Retina (tissue), 1 donor: ENCODE measurements around the gene PPP2R3A.
"Not testable (repeated sequence)": the region's sequence is repeated elsewhere in the genome, so short reads cannot be mapped to it uniquely, and the experiment has no call there.

Source experiments
- DNase-seq: peaks from one replicate; pipeline ENCODE4 v3.0.0-alpha.2; 2016

The PPP2R3A gene

DNA sequence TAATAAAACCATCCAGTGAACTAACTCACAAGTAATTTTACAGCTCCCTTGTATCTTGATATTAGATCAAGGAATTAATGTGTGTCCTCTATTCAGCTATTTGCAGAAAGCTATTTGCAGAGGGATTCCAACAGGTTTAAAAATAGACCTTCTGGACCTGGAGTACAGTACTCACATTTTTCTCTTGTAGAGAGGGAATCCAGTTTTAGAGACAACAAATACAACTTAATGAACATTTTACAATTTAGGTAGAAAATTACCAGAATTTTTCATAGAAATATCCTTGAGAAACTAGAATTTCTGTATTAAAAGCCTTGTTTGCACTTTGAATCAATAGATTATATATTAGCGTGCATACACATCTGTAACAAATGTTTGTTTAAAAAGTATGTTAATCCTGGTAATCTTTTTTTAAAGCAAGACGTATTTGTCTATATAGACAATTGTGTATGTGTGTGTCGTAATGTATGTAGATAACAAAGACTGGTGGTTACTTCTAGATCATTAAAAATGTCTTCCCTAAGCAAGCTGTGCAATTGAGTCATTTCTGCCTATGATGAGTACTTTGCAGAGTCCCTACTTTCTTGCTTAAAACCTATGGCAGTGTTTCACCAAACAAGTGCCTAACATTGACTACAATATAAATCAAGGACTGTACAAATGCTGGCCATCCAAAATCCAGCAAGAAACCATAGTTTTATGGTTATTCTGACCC lies 57.9 kb downstream of the PPP2R3A start:
- no peak for DNase-seq

DNA sequence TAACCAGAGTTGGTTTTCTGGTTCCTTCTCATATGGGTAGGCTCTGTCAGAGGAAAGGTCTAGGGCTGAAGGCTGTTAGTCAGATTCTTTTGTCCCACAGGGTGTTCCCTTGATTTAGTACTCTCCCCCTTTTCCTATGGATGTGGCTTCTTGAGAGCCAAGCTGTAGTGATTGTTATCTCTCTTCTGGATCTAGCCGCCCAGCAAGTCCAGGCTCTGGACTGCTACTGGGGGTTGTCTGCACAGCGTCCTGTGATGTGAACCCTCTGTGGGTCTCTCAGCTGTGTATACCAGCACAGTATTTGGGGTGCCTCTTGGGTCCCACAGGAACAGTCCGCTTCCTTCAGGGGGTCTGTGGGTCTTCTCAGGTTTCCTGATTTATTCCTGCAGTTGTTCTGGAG lies 70.8 kb downstream of the PPP2R3A start:
- DNase-seq: no peak

DNA sequence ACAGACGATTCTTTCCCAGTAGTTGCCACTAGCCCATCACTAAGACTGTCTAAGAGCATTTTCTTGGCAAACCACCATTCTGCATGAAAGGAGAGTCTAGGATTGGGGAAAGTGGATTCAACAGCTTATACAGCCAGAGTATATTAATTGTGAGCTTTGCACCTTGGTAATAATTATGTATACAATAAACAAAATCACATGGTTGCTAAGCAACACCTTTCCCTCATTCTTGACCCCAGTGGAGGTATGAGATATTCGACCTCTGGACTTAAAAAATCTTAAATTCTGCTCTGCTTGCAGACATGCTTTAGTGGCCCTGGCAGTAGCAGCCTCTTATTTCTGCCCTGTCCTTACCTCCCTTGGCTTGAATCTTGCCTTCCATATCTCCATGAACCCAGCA lies 73.1 kb downstream of the PPP2R3A start:
- no peak for DNase-seq

DNA sequence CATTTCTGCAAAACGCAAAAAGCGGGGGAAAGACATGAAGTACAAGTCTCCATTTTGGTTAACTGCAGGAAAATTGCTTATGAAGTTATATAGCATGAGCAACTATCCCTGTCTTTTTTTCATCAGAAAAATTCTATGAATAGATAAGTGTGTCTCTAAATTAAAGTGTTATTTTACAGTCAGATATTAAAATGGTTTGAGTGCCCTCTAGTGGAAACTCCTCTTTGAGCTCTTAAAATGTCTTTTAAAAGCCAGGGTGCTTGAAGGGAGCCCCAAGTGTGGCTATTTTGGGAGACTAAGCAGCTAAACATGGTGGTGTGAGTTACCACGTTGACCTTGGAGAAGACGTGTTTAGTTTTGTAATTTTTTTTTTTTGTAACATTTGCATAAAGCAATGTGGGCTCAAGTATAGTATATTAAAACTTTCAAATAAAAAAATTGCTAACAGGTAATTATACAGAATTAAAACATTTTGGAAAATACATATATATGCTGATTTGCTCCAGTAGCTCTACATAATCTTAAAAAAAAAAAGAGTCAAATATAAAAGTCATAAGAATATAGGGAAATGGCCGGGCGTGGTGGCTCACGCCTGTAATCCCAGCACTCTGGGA lies 77.2 kb downstream of the PPP2R3A start:
- peak; percentile 30 for DNase-seq

DNA sequence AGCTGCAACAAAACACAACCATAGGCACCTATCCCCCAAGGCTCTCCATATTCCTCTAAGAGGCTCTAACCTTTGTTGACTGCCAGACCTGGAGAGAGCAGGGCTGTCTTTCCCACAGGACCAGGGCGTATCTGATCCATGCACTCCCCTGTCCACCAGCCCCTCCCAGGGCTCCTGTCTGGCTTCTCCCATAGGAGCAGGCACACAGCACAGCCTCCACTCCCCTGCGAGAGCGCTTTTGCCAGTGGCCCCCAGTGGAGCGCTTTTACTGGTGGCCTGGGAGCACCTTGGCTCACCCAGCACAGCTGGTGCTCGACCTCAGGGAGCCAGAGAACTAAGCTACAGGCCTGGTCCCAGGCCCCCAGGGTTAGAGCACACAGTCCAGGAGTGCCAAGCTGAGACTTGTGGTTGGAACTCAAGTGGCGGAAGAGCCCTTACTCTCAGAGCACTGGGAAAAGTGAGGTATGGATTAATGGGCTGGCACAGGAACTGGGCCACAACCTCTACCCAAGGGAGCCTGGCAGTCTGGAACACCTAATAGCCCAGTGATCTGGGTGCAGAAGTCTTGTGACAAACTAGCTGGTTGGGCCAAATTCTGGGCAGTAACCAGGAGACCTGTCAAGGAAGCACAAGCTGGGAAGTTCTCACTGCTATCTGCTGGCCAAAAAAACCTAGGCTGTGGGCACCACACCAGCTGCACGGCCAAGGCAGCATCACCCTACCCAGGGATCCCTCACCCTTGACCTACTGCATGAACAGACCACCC lies 79.6 kb downstream of the PPP2R3A start:
- DNase-seq: no peak

DNA sequence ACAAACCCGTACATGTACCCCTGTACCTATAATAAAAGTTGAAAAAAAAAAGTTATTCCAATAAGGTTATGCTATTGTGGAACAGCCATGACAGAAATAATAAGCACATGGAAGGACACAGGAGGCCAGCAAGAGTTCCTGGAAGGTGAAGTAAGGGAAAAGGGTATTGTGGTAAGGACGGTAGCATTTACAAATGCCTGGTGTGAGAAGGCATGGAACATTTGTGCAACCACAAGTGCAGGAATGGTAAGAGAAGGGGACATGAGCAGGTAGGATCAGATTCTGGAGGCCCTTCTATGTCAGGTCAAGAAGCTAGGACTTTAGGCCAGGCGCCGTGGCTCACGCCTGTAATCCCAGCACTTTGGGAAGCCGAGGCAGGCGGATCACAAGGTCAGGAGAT lies 82.5 kb downstream of the PPP2R3A start:
- DNase-seq: no peak

DNA sequence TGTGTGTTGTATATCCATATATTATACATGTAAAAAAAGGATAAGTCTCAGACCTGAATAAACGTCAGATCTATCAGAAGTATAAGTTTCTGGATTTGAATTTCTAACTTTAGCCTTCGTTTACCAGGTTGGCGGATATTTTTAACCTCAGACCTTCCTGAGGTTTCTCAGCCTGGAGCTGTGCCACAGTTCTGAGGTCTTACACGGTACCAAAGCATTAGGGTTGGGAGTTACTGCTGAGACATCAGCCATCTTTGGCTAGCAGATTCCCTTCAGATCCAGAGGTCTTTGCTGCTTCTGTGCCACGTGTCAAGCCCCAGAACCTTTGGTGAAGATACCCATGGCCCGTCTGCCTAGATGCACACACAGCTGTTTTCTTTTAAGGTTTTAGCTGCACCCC lies 84.7 kb downstream of the PPP2R3A start:
- no peak for DNase-seq

DNA sequence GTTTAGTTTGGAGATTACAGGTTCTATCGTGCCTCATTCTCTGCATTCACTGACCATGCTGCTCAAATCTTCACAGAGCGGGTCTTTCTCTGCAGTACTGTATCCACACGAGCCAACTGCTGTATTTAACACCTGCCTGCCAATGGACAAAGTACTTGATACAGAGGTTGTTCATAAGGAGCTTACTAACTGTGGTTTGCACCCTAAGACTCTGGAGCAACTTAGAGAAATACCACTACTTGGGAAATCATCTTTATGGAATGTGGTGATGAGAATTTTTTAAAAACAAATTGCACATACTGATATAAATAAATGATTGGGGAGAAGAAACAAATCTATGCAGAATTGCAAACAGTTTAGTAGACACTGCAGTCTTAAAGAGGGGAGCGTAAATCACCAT lies 90.0 kb downstream of the PPP2R3A start:
- DNase-seq: no peak

DNA sequence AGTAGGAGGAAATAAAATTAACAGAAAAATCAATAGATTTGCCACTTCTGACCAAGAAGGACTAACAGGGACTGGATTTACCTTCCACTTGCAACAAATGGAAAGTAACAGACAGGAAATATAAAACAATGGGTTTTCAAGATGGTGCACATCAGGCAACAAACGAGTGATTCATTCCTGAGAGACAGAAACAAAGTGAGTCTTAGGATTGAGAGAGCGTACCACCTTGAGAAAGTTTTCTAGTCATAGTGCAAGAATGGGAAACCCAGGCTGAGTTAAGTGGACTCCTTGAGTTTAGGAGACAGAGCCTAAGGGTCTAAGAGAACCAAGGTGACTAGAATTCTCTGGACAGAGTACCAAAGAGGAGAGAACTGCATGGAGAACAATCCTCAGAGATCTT lies 101.7 kb downstream of the PPP2R3A start:
- no peak for DNase-seq

DNA sequence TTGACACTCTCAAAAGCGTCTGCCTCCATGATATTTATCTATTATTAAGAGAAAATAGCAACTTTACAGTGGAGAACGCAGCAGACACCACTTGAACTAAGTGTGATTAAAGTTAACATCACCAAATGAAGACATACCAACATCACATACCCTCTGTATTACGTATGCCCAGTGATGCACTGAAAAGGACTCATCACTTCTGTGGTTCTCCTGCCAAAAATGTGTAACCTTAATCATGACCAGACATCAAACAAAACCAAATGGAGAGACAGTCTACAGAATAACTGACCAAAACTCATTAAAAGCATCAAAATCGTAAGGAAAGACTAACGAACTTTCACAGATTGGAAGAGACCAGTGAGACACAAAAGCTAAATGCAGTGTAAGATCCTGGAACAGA lies 103.2 kb downstream of the PPP2R3A start:
- no peak for DNase-seq

DNA sequence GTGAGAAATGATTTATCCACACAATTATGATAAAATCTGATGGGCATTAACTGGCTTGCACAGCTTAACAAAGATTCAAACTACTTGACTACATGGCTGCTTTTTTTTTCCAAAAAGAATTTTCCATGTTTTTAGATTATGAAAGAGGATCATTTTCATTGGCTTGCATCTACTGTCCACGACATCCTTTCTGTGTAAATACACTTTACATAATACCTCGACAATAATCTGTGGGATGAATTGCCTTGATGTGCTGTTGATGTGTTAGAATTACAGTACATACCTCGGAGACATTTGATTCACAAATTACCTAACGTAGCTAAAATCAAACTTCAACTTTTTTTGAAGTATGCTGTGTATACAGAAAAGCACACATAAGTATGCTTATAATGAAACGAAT lies 104.4 kb downstream of the PPP2R3A start:
- no peak for DNase-seq

DNA sequence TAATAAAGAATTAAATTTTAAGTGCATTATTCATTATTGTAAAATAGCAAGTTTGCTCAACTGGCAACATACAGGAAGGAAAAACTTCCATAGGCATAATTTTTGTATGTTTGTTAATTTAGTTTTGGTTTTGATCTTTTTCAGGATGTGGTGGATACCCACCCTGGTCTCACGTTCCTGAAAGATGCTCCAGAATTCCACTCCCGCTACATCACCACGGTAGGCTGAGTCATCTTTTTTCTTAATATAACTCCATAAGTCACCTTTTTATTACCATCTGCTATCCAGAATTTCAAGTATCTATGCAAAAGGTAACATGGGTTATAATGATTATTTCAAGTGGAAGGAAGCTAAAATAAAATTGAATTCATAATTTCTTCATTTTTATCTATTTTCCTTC lies 104.8 kb downstream of the PPP2R3A start:
- no peak for DNase-seq

DNA sequence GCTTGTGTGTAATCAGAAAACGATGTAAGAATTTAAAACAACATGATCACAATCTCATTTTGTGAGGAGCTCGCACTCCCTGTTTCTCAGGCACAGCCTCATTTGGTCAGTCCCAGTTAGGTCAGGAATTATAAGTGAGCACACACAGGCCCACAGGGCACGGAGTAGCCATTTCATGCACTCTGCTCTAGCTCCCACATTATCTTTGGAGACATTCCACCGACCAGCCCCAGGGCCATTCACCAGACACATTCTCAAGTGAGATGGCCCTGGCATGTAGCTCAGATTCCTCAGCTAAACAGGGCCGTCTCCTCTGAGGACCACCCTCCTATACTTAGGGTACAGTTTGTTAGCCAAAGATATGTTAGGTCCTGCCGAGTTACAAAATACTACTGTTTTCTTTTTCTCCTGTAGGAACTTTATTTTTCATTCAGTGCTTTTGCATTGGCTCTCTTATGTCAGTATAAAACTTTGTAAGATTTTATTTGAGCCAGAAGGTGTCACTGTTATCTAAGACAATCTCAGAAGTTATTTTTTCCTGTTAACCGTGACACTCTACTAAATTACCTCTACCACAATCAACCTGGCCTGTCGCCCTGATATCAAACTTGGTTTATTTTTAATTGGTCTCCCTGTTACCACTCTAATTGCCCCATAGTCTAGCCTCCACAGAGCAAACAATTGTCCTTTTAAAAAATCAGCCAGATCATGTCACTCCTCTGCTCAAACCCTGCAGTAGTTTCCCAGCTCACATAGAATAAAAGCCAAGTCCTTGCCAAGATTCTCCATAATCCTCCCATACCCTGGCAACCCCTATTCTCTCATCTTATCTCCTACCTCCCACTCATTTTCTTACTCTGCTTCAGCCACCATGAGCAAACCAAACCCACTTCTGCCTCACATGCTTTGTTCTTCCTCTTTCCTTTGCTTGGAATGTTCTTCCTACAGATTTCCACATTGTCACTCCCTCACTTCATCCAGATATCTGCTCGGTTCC lies 105.7 kb downstream of the PPP2R3A start:
- DNase-seq: no peak

DNA sequence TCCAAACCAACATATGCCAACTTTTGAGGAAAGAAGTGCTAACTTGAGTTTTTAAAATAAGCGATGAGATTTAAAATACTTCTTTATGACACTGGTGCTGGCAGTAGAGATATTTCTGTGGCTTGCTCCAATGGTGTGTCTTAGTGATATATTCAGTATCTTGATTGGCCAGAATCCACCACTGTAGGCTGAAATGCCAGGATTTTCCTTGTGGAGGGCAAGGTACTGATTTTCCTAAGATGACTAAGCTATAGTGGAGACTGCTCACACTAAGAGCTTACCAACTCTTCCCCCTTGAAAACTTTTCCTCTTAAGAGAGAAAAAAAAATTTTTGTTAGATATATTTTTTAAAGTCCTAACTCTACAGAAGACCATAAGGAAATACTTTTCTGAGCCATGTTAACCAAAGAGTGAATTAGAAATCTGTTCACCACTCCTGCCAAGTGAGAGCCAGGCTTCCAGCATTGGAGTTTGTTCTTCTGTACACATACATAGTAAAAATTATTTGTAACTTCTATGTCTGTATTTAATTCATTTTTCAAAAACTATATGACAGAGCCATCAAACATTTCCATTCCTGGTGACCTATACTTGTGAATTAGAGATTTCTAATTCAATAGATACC lies 109.1 kb downstream of the PPP2R3A start:
- DNase-seq: no peak

DNA sequence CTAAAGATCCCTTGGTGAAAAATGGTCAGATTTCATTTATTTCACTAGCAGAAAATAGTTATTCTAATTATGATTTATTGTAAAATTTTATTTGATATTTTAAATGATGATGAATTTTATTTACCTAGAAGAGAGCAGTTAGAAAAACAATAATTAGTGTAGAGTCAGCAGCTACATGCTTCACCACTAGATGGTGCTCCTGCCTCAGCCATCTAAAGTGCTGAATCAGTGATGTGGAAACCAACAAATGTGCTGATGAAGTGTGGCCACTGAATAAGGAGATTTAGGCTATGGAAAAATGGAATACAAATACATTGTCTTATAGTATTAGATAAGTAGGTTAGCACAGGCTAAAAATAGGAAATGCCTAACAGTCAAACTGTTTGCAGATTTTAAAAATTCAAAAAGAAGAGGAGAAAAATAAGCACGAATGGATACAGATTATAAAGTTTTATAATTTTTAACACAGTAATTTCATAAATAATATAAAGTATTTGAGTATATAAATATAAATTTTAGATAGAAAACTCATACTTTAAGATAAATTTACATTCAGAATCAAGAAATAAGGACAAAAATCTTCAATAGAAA lies 109.8 kb downstream of the PPP2R3A start:
- DNase-seq: peak; percentile 52

DNA sequence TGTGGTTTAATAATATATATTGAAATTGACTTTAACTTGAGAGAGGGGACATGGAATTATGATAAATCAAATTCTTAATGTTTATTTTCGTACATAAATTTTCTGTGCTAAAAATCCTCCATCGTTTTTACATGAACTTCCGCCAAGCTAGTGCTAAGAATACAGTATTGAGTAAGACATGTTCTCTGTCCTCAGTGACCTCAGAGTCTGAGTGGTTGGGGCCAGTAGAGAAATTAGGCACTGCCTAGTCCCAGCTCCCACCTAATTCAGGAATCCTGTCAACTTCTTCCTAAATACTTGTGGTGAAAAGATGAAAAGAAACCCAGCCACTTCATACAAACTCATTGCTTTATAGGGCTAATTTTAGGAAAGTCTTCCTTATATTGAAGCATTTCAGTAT lies 110.3 kb downstream of the PPP2R3A start:
- DNase-seq: no peak

DNA sequence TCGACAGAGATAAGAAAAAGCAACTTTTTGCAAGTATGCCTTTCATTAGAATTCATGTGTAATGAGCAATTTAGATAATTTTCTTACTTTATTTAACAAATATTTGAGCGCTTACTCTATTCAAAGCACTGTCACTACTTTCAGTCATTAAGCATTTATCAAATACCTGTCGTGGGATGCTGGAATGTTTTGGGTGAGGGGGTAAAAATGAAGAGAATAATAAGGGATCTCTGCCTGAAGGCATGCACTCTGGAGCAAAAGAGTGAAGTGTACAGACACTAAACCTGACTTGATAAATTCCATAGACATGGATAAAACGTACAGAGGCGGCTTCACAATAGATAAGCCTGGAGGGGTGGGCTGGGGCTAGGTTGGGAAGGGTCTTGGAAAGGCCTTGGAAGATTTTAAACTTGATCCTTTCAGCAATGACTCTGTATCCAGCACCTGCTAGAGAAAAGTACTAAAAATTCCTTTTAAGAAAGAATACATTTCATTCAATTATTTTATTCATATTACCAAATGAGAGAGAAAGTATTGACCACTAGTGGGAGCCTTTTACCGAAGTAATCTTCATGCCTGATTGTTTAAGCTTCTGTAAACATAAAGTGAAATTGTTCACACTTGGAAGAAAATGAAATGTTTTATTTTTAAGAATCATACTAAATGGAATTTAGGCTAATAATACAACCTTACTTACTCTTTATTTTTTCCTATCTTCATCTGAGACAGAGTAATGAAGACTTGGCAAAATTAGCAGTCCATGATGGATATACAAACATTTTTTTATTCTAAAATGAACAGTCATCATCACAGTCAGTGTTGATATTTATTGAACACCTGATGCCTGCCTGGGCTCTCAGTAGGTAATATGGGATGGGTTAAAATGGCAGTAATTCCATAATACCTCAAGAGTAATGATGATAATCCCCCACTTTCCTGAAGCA lies 113.2 kb downstream of the PPP2R3A start:
- no peak for DNase-seq

DNA sequence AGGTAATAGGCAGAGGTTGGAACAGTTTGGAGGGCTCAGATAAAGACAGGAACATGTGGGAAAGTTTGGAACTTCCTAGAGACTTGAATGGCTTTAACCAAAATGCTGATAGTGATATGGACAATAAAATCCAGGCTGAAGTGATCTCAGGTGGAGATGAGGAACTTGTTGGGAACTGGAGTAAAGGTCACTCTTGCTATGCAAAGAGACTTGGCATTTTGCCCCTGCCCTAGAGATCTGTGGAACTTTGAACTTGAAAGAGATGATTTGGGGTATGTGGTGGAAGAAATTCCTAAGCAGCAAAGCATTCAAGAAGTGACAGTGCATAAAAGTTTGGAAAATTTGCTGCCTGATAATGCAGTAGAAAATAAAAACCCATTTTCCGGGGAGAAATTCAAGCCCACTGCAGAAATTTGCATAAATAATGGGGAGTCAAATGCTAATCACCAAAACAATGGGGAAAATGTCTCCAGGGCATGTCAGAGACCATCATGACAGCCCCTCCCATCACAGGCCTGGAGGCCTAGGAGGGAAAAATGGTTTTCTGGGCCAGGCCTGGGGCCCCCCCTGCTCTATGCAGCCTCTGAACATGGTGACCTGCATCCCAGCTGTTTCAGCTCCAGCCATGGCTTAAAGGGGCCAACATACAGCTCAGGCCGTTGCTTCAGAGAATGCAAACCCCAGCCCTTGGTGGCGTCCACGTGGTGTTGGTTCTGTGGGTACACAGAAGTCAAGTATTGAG lies 118.3 kb downstream of the PPP2R3A start:
- not testable (repeated sequence) for DNase-seq

DNA sequence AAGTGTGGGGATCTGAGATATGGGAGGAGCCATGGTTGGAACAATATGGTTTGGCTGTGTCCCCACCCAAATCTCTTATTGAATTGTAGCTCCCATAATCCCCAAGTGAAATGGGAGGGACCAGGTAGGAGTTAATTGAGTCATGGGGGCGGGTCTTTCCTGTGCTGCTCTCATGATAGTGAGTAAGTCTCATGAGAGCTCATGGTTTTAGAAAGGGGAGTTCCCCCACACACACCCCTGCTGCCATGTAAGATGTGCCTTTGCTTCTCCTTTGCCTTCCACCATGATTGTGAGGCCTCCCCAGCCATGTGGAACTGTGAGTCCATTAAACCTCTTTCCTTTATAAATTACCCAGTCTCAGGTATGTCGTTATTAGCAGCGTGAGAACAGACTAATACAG lies 119.5 kb downstream of the PPP2R3A start:
- DNase-seq: not testable (repeated sequence)

DNA sequence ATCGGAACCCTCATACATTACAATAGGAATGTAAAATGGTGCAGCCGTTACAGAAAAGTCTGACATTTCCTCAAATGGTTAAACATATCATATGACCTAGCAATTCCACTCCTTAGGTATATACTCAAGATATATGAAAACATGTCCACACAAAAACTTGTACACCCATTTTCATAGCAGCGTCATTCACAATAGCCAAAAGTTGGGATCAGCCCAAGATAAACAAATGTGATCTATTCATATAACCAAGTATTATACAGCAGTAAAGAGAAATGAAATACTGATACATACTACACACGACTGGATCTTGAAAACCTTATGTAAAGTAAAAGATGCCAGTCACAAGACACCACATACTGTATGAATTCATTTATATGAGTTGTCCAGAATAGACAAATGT lies 128.2 kb downstream of the PPP2R3A start:
- no peak for DNase-seq
